Uterine smooth muscle cell (primary cell): ENCODE measurements around the gene SLC39A7. TPM values are rescaled to one million over a fixed set of nuclear protein-coding genes. Genes with fewer than 3 reads are reported as not detected.

Experiments used
- total RNA-seq: library from RNA; depleted of rRNA; stranded (reverse); fragments of >200 nt; gene quantifications from 2 replicates; pipeline ENCODE4 v1.2.3, GENCODE V29; 2014

Gene SLC39A7
- total RNA-seq: 129 and 159 TPM in 2 replicates

GRCh38 chr6:33200219-33201146 lies at the start of gene SLC39A7, which contains the start of gene RXRB:
TSS of gene SLC39A7 (plus strand) at chr6:33200867. CDS start at chr6:33201246, 379 bp downstream.
TSS of gene RXRB (minus strand) at chr6:33200665. CDS start at chr6:33200476, 189 bp downstream.

GRCh38 chr6:33192105-33192646 lies 8.5 kb upstream of the SLC39A7 start, which contains the start of gene COL11A2:
TSS of gene COL11A2 (minus strand) at chr6:33192467. CDS start at chr6:33192240, 227 bp downstream.

GRCh38 chr6:33204415-33205190 lies 3.9 kb downstream of the SLC39A7 start, which contains the start of gene HSD17B8:
TSS of gene HSD17B8 (plus strand) at chr6:33204655. CDS start at chr6:33204669, 14 bp downstream.

GRCh38 chr6:33208091-33208967 lies 7.7 kb downstream of the SLC39A7 start, which contains the start of gene RING1:
TSS of gene RING1 (plus strand) at chr6:33208500. CDS start at chr6:33208823, 323 bp downstream.

Other genes with a start within 250 kb of the SLC39A7 start
- 0.33 and 1.1 TPM in 2 replicates for gene HLA-DMA, start 247.8 kb upstream of the SLC39A7 start, total RNA-seq
- 95.3 and 96.0 TPM in 2 replicates for gene BRD2, start 232.3 kb upstream of the SLC39A7 start, total RNA-seq
- gene HLA-DOA, start 191.3 kb upstream of the SLC39A7 start, total RNA-seq: not detected in 2 replicates
- 0.55 and 4.0 TPM in 2 replicates for gene HLA-DPA1, start 127.2 kb upstream of the SLC39A7 start, total RNA-seq
- gene HLA-DPB1, start 124.9 kb upstream of the SLC39A7 start, total RNA-seq: 6.8 and 21.1 TPM in 2 replicates
- gene COL11A2, start 8.4 kb upstream of the SLC39A7 start, total RNA-seq: 0.11 and 0.12 TPM in 2 replicates
- gene RXRB, start 202 bp upstream of the SLC39A7 start, total RNA-seq: 23.9 and 25.0 TPM in 2 replicates
- gene HSD17B8, start 3.8 kb downstream of the SLC39A7 start, total RNA-seq: 2.7 and 8.9 TPM in 2 replicates
- gene RING1, start 7.6 kb downstream of the SLC39A7 start, total RNA-seq: 26.7 and 34.0 TPM in 2 replicates
- 35.0 and 35.6 TPM in 2 replicates for gene VPS52, start 71.0 kb downstream of the SLC39A7 start, total RNA-seq
- 3,212 and 3,760 TPM in 2 replicates for gene RPS18, start 71.2 kb downstream of the SLC39A7 start, total RNA-seq
- 4.4 and 5.3 TPM in 2 replicates for gene B3GALT4, start 76.3 kb downstream of the SLC39A7 start, total RNA-seq
- gene WDR46, start 88.4 kb downstream of the SLC39A7 start, total RNA-seq: 79.9 and 102 TPM in 2 replicates
- 38.9 and 42.8 TPM in 2 replicates for gene PFDN6, start 88.7 kb downstream of the SLC39A7 start, total RNA-seq
- gene RGL2, start 98.1 kb downstream of the SLC39A7 start, total RNA-seq: 20.1 and 23.9 TPM in 2 replicates
- gene TAPBP, start 113.2 kb downstream of the SLC39A7 start, total RNA-seq: 33.0 and 49.9 TPM in 2 replicates
- gene ZBTB22, start 116.9 kb downstream of the SLC39A7 start, total RNA-seq: 19.5 and 24.2 TPM in 2 replicates
- 24.7 and 70.2 TPM in 2 replicates for gene DAXX, start 122.1 kb downstream of the SLC39A7 start, total RNA-seq
- gene KIFC1, start 191.0 kb downstream of the SLC39A7 start, total RNA-seq: 15.0 and 57.7 TPM in 2 replicates
- 23.0 and 29.7 TPM in 2 replicates for gene PHF1, start 210.1 kb downstream of the SLC39A7 start, total RNA-seq
- gene CUTA, start 217.2 kb downstream of the SLC39A7 start, total RNA-seq: 109 and 129 TPM in 2 replicates
- gene SYNGAP1, start 219.2 kb downstream of the SLC39A7 start, total RNA-seq: 4.6 and 6.0 TPM in 2 replicates